NCI-H345 treated with DMSO at 0.1 percent for 48 hours (cell line): ENCODE data around the gene WRAP73.
"Not testable (repeated sequence)": the region's sequence is repeated elsewhere in the genome, so short reads cannot be mapped to it uniquely, and the experiment has no call there.

ENCODE experiments used
- DNase-seq: peaks from one replicate; lab custom pipeline; 2025; ENCODE audit not compliant: unreplicated experiment; lab: John Stamatoyannopoulos, UW

The WRAP73 gene

GRCh38 chr1:3599286-3599811 is 50.6 kb downstream of the WRAP73 start:
- DNase-seq, result no peak

DNA sequence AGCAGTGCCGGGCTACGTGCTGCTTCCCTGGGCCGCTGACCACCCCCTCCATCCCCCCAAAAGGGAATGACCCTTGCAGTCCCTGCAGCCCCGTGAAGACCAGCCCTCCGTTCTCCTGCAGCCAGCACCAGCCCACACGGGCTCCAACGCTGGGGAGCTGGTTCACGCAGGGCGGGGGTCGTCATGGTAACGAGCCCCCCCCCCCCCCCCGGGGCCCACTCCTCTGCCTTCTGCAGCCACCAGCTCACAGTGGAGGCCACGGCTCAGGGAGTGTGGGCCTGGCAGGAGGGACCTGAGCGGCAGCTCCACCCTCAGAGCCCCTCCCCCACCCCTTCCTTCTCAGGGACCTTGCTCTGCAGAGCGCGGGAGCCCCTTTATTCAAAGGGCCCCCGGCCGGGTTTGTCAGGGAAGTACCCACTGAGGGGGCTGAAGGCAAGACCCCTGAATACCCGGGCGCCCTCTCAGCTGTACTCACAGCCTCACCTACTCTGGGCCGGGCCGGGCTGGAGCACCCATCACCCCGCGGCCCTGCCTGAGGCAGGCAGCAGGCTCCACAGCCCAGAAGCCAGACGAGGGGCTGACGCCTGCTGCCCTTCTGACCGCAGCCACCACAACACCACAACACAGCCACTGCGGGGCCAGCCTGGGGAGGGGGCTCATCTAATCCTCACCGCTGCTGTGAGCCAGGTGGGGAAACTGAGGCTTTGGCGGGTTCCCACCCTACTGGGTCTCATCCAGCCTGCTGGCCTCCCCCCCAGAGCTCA is 51.2 kb downstream of the WRAP73 start:
- no peak for DNase-seq

DNA sequence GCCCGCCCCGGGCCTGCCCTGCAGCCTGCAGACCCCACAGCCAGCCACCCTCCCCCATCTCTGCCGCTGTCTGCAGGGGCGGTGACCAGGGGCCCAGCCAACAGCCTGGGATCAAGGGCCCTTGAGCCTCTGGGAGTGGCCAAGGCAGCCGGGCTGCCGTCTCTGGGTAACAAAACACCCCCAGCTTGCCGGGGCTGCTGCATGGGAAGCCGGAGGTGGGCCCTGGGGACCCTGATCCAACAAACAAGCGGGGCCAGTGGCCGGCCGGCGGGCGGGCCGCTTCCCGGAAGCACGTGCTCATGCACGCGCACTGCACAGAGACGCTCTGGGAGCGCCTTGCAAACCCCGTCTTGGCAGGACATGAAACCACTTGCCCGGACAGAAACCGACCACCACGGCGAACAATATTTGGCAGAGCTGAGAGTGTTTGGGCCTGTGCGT is 51.8 kb downstream of the WRAP73 start:
- DNase-seq, result no peak

GRCh38 chr1:3597599-3597964 is 52.3 kb downstream of the WRAP73 start:
- DNase-seq, result no peak

DNA sequence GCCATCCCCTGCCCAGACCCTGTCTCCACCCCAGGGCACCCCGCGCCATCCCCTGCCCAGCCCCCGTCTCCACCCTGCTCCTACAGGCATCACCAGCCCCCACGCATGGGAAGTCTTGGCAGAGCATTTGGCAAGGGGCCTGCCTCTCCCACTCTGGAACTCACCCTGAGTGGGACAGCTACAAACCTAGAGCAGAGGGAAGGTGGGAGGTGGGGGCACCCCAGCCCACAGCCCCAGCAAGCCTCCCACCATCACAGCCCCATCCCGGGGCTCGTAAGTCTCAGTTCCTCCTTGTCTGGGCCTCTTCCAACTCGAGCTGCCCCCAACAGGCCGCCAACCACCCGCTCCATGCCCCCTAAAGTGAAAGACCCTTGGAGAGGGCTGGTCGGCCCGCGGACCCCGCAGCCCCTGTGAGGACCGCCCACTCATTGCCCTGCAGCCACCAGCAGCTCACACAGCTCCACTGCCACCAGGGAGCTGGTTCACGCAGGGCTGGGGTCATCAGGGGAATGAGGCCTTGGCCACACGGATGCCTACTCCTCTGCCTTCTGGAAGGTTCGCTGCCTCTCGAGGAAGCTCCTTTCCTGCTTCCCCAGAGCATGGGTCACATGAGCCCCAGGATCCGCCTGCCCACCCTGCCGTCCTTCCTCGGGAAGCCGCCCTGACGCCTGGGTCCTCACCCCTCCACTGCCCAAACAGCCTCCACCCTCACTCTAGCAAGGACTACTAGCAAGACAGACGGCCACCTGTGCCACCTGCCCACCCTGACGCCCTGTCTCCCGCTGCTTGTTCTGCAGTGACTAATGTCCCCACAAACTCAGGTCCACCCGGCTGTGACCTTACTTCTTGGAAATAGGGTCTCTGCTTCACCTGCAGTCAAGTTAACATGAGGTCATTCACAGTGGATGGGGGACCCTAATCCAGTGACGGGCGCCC is 53.0 kb downstream of the WRAP73 start:
- DNase-seq, result no peak

GRCh38 chr1:3595949-3596348 is 54.0 kb downstream of the WRAP73 start:
- no peak for DNase-seq

DNA sequence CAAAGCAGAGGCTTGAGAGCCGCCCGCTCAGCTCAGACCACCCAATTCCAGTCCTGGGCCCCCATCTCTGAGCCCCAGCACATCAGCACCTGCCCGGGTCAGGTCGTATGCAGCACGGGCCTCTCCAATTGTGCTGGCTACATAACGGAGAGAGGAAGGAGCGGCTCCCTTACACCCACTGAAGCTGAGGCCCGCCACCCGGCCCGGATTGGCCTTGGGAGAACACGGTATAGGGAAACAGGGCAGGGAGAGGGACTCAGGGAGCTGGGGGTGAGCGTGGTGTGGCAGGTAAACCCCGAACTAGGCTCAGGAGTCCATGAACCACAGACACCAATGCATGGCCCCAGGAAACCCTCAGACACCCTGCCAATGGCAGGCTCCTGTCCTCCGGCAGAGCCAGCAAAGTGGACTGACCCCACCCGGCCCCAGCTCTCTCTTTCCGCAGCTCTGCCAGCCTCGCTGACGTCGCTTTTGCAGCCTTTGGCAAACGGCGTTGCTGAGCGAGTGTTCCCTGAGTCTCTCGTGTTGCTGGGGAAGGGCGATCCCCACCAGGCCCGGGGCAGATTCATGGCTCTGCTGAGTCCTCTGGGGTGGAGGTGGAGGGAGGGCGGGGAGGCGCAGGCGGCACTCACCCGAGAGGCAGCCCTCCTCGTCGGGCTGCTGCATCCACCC is 55.1 kb downstream of the WRAP73 start:
- no peak for DNase-seq

DNA sequence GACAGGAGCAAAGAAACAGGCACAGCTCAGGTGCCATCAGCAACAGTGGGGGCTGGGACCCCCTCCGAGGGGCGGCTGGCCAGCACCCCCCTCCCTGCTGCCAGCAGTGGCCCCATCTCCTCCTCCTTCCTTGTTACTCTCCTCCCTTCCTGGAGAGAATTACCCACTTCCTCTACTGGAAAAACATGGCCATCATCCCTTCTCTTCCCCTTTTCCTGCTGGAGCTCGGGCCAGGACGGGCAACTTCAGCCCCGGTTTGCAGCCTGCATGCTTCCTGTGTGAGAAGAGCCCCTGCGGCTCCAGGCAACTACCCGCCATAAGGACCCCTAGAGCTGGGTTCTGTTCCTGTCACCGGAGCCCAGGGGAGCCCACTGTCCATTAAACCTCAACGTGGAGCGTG is 56.2 kb downstream of the WRAP73 start:
- DNase-seq, result no peak

DNA sequence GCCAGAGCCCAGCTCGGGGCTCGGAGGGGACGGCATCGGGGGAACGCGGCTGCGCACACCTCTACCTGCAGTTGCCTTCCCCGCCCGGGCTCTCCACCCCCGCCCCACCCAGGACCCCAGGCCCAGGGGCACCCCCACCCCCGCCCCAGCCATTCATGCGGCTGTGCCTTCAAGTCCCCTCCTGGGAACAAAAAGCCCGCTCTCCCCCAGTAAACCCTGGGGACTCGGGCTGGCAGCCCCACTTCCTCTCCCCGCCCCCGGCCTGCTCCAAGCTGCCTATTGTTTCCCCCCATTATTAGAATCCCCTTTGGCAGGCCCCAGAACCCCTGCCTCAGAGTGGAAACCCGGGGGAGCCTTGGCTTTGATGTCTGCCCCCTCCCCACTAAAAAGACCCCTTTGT is 56.6 kb downstream of the WRAP73 start:
- no peak for DNase-seq

- no peak for DNase-seq
Measured at GRCh38 chr1:3590951-3591865, 58.7 kb downstream of the WRAP73 start.

GRCh38 chr1:3590139-3590763 is 59.7 kb downstream of the WRAP73 start:
- no peak for DNase-seq

DNA sequence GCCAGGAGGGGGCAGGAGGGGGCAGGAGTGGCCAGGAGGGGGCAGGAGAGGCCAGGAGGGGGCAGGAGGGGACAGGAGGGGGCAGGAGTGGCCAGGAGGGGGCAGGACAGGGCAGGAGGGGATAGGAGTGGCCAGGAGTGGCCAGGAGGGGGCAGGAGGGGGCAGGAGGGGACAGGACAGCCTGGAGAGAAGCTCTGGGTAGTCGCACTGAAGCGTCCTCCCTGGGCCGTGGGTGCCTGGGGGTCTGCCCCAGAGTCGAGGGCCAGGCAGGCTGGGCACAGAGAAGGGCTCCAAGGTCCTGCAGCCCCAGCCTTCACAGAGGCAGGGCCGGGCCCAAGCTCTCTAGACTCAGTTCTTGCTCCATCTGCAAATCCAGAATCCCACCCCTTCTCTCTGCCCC is 61.5 kb downstream of the WRAP73 start:
- no peak for DNase-seq

GRCh38 chr1:3586986-3587759 is 62.7 kb downstream of the WRAP73 start:
- no peak for DNase-seq

- DNase-seq, result no peak
Measured at GRCh38 chr1:3585940-3586568, 63.8 kb downstream of the WRAP73 start.

GRCh38 chr1:3585353-3585868 is 64.5 kb downstream of the WRAP73 start:
- DNase-seq, result not testable (repeated sequence)

DNA sequence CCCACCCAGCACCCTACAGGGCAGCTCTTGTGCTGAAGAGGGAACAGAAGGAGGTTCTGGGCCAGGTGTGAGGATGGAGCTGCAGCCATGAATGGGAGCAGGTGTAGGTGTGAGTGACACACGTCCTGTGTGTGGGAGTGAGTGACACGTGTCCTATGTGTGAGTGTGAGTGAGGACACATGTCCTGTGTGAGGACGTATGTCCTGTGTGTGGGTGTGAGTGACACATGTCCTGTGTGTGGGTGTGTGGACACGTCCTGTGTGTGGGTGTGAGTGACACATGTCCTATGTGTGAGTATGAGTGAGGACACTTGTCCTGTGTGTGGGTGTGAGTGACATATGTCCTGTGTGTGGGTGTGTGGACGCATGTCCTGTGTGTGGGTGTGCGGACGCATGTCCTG is 65.0 kb downstream of the WRAP73 start:
- DNase-seq, result no peak

DNA sequence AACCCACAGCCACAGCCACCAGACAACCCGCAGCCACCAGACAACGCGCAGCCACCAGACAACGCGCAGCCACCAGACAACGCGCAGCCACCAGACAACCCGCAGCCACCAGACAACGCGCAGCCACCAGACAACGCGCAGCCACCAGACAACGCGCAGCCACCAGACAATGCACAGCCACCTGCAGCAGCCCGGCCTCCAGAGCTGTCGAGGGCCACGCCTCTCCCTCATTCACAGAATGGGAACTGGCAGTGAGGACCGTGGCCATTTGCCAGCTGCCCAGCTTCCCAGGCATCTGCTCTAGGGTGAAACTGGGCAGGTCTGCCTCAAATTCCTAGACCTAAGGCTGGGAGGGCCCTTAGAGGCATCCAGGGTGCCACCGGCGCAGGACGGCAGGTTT is 66.2 kb downstream of the WRAP73 start:
- not testable (repeated sequence) for DNase-seq

- no peak for DNase-seq
Measured at GRCh38 chr1:3581296-3582036, 68.4 kb downstream of the WRAP73 start.
